ENCODE measurements around the gene SMARCA5.

Gene SMARCA5

DNA sequence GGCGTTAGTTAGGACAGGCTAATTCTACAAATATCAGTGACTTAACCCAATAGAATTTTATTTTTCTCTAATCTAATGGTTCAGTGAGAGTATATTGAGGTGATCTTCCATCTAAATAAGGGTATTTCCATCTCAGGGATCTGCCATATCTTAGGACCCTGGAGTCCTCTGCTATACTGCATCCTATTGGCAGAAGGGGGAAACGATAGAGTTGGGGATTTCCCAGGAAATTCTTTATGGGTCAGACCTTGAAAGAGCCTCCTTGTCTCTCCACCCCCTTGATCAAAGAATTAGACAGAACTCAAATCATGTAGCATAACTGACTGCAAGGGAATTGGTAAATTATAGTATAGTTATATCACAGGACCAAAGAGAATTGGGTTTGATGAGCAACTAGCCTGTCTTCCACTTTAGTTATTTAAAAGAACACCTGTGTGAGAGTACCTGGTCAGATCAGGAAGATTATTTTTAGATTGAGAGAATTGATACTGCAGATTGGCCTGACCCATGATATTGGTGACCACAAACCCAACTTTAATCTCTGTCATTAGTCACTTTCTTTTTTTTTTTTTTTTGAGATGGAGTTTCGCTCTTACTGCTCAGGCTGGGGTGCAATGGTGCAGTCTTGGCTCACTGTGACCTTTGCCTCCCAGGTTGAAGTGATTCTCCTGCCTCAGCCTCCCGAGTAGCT lies 25.6 kb downstream of the SMARCA5 start:
- DNase-seq: no peak

GRCh38 chr4:143539670-143540023 lies 26.1 kb downstream of the SMARCA5 start:
- no peak for DNase-seq

DNA sequence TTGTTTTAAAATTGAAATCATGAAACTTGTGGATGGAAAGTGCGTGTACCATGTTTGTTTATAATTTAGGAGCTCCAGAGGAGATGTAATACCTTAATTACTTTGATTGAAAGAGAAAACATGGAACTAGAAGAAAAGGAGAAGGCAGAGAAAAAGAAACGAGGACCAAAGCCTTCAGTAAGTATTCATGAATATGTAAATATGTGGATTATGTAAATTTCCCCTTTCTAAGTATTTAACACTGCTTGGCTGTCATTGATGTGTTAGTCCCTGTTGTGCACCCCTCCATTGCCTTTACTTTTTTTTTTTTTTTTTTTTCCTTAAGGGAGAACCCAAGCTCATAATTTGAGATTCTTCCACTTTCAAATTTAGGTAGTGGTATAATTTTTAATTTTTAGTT lies 36.4 kb downstream of the SMARCA5 start:
- DNase-seq: no peak

DNA sequence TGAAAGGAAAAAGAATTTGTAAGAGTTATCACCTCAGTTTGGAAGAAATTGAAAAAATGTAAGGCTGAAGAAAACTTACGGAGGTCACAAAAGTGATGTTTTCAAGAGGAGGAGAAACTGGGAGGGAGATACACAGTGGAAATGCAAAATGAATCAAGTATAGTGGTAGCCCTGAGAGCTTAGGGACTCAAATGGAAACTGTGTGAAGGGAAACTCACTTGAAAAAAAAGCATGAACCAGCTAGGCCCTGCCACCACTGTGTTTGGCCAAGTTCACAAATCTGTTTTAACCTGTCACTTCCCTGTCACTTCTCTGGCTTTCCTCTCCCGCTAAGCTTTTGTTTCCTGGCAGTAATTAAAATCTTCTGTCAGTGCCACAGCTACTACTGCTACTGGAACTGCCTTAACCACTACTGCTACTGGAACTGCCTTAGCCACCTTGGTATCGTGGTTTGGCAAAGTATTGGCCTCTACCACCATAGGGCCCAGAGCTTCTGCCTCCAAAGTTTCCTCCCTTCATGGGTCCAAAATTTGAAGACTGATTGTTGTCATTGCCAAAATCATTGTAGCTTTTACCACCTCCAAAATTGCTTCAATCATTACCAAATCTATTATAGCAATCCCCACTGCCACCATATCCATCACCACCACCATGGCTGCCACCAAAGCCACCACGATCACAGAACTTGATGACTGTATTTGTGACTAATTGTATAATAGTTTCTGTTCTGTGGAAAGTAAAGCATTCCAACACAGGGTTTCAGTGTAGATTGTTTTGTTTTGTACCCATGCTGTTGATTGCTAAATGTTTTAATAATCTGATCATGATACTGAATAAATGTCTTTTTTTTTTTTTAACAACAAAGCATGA lies 41.5 kb downstream of the SMARCA5 start:
- DNase-seq: no peak

- no peak for DNase-seq
Measured at GRCh38 chr4:143555676-143556075, 42.2 kb downstream of the SMARCA5 start.

DNA sequence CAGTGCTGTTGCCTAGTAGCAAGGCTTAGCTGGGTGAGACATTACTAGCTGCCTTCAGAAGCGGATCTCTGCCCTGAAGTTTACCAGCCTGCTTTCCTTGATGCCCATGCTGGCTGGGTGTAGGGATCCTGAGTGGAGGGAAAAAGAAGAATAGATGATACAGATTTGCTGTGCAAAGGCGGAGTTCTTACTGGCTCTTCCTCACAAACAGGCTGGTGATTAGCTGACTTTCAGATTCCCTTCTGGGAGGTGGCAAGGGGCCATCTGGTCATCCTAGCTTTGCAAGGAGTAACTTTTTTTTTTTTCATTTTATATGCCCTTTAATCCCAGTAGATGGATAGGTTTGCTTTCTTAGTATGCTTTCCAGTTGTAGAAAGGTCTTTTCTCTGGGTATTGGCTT lies 44.8 kb downstream of the SMARCA5 start:
- DNase-seq: no peak

GRCh38 chr4:143558823-143559756 lies 45.6 kb downstream of the SMARCA5 start:
- DNase-seq: peak; percentile 15

- no peak for DNase-seq
Measured at GRCh38 chr4:143559757-143560147, 46.2 kb downstream of the SMARCA5 start.

- DNase-seq: no peak
Measured at GRCh38 chr4:143564472-143564871, 51.0 kb downstream of the SMARCA5 start.

- DNase-seq: no peak
Measured at GRCh38 chr4:143575331-143575730, 61.8 kb downstream of the SMARCA5 start.

GRCh38 chr4:143581331-143581946 lies 67.9 kb downstream of the SMARCA5 start:
- peak; percentile 47 for DNase-seq

GRCh38 chr4:143585548-143585947 lies 72.0 kb downstream of the SMARCA5 start:
- DNase-seq: no peak

DNA sequence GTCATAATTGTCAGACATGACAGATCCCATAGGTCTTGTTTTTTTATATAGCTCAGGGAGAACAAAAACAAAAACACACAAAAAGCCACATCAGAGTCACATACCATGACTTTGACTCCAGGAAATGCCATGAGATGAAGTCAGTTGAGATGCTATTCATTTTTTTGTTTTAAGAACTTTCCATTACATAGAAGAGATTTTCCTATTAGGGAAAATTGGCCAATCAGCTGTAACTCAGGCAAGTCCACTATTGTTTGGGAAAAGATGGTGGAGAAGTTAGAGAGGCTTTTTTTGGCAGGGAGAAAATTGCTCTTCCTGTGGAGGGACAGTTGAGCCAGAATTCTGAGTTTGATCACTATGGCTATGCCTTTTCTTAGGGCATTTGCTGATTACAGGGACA lies 72.6 kb downstream of the SMARCA5 start:
- no peak for DNase-seq

DNA sequence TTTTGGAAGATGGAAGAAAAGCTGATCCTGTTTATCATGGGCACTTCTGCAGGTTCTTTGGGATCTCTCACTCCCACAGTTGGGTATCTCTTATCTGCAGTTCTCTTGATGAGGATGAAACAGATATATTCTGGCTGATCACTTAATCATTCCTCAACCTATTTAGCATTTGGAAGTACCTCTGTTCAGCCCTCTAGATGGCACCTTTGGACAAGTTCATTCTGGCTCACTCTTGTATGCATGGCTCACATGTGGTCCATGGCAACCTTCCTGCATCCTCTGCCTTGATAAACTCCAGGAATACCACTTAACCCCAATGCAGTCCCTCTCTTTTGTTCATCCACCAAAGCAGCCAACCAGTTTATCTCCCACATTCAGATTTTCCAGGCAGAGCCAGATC lies 74.2 kb downstream of the SMARCA5 start:
- no peak for DNase-seq

DNA sequence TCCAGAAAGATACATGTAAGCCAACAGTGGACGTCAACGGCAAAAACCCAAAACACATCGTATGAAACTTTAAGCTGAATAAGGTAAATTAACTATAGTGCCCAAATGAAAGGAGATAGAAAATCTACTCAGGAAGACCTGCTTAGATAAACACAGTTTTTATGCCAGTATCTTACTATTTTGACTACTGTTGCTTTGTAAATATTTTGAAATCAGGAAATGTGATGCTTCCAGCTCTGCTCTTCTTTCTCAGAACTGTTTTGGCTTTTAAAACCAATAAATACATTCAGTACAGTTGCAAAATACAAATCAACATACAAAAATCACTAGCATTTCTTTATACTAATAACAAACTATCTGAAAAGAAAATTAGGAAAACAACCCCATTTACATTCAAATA lies 83.8 kb downstream of the SMARCA5 start:
- no peak for DNase-seq

DNA sequence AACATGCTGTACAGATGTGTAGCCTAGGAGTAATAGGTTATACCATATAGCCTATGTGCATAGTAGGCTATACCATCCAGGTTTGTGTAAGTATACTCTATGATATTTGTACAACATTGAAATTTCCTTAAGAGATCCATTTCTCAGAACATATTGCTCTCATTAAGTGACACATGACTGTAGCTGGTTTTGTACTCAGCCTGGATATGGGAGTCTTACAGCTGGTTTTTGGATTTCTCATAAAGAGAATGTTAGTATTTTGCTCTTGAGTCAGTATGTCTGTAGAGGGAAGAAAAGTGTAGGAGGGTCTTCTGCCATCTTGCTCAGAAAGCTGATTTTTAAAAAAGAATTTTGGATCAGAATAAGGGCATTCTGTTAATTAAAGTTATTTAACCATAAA lies 85.3 kb downstream of the SMARCA5 start:
- DNase-seq: no peak

GRCh38 chr4:143599827-143600226 lies 86.3 kb downstream of the SMARCA5 start:
- no peak for DNase-seq

GRCh38 chr4:143606480-143606879 lies 93.0 kb downstream of the SMARCA5 start:
- DNase-seq: no peak
